Lower lobe of right lung (tissue), 2 donors: ENCODE measurements around the gene TENT5C. TPM values are rescaled to one million over a fixed set of nuclear protein-coding genes. Genes with fewer than 3 reads are reported as not detected.

Experiments used
- ATAC-seq, 2 donors: fragments of 200-7000 bp; cut with Tn5 transposase; one replicate each; pipeline ENCODE4 v1.9.1; 2020 to 2022; ENCODE audit warnings: mild to moderate bottlenecking in 2 of 2, moderate library complexity in 2 of 2
- DNase-seq: peaks from one replicate; pipeline ENCODE4 v3.0.0-alpha.2; 2020
- H3K27ac ChIP-seq: fragments of 200-600 bp; one replicate; pipeline ENCODE4 v1.8.0; 2022
- H3K27me3 ChIP-seq: fragments of 200-600 bp; one replicate; pipeline ENCODE4 v1.8.0; 2022; ENCODE audit warnings: low read depth
- H3K36me3 ChIP-seq: fragments of 200-600 bp; one replicate; pipeline ENCODE4 v1.8.0; 2022; ENCODE audit warnings: mild to moderate bottlenecking
- H3K4me1 ChIP-seq: fragments of 200-600 bp; one replicate; pipeline ENCODE4 v1.8.0; 2022
- H3K4me3 ChIP-seq: fragments of 200-600 bp; one replicate; pipeline ENCODE4 v1.8.0; 2022; ENCODE audit warnings: mild to moderate bottlenecking
- H3K9me3 ChIP-seq: fragments of 200-600 bp; one replicate; pipeline ENCODE4 v1.8.0; 2022
- CTCF ChIP-seq: fragments of 200-600 bp; IDR thresholded peaks from one replicate; pipeline ENCODE4 v1.8.0; 2022; ENCODE audit warnings: antibody characterized with exemption, mild to moderate bottlenecking
- intact Hi-C: fragments of 100-400 bp; cut with DNase I; formaldehyde crosslinking; loops from one replicate; pipeline ENCODE4 v1.11.0; 2022
- total RNA-seq: library from RNA; stranded (reverse); fragmentation: NEBNext Ultra II Directional; extraction: Animal tissue kit (Norgen Biotek cat#: 25700); gene quantifications from one replicate; pipeline ENCODE4 v1.2.1, GENCODE V29; 2021
- donor health status: DM: no; HTN: yes; CAD: no; lungs with severe emphysema.

TENT5C gene
- total RNA-seq, 1 donor from 2014 or later = 23.2 TPM

- intact Hi-C loops = no loop called here
- H3K27ac ChIP-seq = no peak overlapping the region
- no peak overlapping the region for H3K4me3 ChIP-seq
- H3K4me1 ChIP-seq = peaks cover 15% of the 10 kb centered on the region
- no peak for TF ChIP-seq CTCF
- DNase-seq = no peak
- no peaks in the 10 kb centered on the region for H3K9me3 ChIP-seq
- ATAC-seq = no peak
- no peaks in the 10 kb centered on the region for H3K27me3 ChIP-seq
- no peaks in the 10 kb centered on the region for H3K36me3 ChIP-seq
These were observed 57.5 kb downstream of the TENT5C start for GRCh38 chr1:117663156-117663902.

- no peak for TF ChIP-seq CTCF
- intact Hi-C loops = no loop called here
- Histone ChIP-seq H3K4me3 (no peak overlapping the region), H3K4me1 (peaks cover 7% of the 10 kb centered on the region), H3K9me3 (no peaks in the 10 kb centered on the region), H3K27ac (no peak overlapping the region), H3K36me3 (no peaks in the 10 kb centered on the region), H3K27me3 (no peaks in the 10 kb centered on the region)
- ATAC-seq (peak; percentile 55 to 57), DNase-seq (no peak)
These were observed 58.5 kb downstream of the TENT5C start for GRCh38 chr1:117664314-117664713.

GRCh38 chr1:117665556-117666270 is 59.9 kb downstream of the TENT5C start:
- intact Hi-C loops = no loop called here

GRCh38 chr1:117669572-117669971 is 63.7 kb downstream of the TENT5C start:
- H3K27ac ChIP-seq = no peak overlapping the region
- H3K27me3 ChIP-seq = no peaks in the 10 kb centered on the region
- peaks cover 13% of the 10 kb centered on the region for H3K4me1 ChIP-seq
- intact Hi-C loops = no loop called here
- H3K9me3 ChIP-seq = no peaks in the 10 kb centered on the region
- H3K4me3 ChIP-seq = no peak overlapping the region
- no peaks in the 10 kb centered on the region for H3K36me3 ChIP-seq
- DNase-seq (no peak), ATAC-seq (no peak)
- no peak for TF ChIP-seq CTCF

More at GRCh38 chr1:117665556-117666270, 59.9 kb downstream of the TENT5C start:
- no peaks in the 10 kb centered on the region for H3K36me3 ChIP-seq
- no peak for ATAC-seq
- no peak overlapping the region for H3K27ac ChIP-seq
- DNase-seq = no peak
- TF ChIP-seq CTCF = no peak
- no peaks in the 10 kb centered on the region for H3K4me1 ChIP-seq
- no peaks in the 10 kb centered on the region for H3K9me3 ChIP-seq
- H3K27me3 ChIP-seq = no peaks in the 10 kb centered on the region
- H3K4me3 ChIP-seq = no peak overlapping the region

- intact Hi-C loops = no loop called here
- H3K27me3 ChIP-seq = no peaks in the 10 kb centered on the region
- H3K4me1 ChIP-seq = peaks cover 13% of the 10 kb centered on the region
- no peak for TF ChIP-seq CTCF
- DNase-seq (no peak), ATAC-seq (no peak)
- H3K9me3 ChIP-seq = no peaks in the 10 kb centered on the region
- H3K36me3 ChIP-seq = no peaks in the 10 kb centered on the region
- H3K4me3 ChIP-seq = no peak overlapping the region
- H3K27ac ChIP-seq = peak overlapping the region; percentile 41
These were observed 65.3 kb downstream of the TENT5C start for GRCh38 chr1:117670976-117671780.
